HL-60/S4 (cell line): ENCODE data around the gene HEXD.
"Not testable (repeated sequence)": the region's sequence is repeated elsewhere in the genome, so short reads cannot be mapped to it uniquely, and the experiment has no call there.

Source experiments
- in situ Hi-C: fragments of 300-500 bp; cut with MboI; formaldehyde crosslinking; loops from 2 replicates; pipeline ENCODE4 v1.14.3; 2022; ENCODE audit warnings: low sequenced_read_pairs

Gene HEXD

GRCh38 chr17:82396601-82397435 is 21.3 kb upstream of the HEXD start:
- in situ Hi-C loops, result no loop called here

DNA sequence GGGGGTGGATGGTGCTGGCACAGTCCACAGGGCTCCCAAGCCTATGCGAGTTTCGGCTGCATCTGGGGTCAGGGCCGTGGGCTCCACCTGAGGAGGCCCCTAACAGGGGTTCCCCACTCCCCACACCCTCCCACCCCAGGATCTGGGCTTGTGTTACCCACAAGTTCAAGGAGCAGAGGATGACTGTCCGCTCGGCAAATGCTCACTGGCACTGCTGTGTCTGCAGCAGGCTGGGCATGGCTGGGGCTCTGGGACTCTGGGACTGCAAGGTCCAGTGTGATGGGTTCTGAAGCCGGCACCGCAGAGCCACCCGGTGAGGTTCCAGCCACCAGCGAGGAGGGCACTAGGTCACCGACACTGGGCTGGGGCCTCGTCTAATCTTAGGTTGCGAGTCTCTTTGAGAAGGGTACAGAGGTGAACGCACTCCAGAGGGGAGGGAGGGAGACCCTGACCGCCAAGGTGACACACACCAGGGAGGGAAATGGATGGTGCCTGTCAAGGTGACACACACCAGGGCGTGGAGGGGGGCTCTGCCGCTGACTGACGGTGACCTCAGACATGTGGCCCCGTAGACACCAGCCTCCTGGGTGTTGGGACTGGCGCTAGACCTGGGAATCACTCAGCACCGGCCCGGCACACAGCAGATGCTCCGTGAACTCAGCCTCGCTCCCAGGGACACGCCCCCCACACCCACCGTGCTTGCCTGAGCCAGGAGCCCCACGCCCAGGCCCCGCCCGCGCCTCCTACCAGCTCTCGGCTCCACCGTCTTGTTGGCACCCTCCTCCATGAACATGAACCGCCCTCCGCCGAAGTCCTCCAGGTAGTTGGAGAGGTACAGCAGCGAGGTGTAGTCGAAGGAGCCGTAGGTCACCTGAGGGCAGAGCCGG is 20.5 kb upstream of the HEXD start:
- in situ Hi-C loops, result no loop called here

GRCh38 chr17:82399041-82399441 is 19.1 kb upstream of the HEXD start:
- in situ Hi-C loops, result no loop called here

DNA sequence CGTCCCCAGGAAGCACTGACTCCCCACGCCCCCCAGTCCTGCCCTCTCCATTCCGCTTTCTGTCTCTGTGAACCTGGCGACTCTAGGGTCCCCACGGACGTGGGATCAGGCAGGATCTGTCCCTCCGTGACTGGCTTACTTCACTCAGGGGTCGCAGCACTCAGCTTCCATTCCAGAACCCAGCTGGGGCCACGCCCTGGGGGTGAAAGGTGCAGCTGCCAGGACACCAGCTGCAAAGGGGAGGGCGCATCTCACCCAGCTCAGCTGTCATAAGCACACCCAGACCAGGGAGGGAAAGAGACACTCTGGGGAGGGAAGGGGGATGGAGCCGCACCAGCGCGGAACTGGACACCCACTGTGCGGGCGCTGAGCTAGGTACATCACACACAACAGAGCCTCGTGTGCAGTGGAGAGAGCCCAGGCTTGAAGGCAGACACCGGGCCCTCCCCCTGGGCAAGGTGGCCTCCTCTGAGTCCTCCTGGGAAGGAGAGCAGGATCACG is 18.5 kb upstream of the HEXD start:
- in situ Hi-C loops, result no loop called here

- in situ Hi-C loops, result no loop called here
Measured at GRCh38 chr17:82400206-82400605, 17.9 kb upstream of the HEXD start.

DNA sequence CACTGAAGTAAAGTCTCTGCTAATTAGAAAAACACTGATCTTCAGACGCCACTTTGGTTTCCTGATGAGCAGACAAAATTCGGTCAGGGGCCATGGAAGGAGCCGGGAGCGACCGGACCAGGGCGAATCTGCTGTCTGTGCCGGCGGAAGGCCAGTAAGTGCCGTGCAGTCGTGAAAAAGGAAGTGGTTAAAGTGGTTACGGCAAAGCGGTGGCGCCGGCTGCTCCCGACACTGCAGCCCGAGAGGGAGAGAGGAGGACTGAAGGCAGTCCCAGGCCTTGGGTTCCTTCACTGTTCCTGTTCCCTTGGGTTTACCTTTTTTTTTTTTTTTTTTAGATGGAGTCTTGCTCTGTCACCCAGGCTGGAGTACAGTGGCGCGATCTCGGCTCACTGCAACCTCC is 17.3 kb upstream of the HEXD start:
- in situ Hi-C loops, result no loop called here

DNA sequence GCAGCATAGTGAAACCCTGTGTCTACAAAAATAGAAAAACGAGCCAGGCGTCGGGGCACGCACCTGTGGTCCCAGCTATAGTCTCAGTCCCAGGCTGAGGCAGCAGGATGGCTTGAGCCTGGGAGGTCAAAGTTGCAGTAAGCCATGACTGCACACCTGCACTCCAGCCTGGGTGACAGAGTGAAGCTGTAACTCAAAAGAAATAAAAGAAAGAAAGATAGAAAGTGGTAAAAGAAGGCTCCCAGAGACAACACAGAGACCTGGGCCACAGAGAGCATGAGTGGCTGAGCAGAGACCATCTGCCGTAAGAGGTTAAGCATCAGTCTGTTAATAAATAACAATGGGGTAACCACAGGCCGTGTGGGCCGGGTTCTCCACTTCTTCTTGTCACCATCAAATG is 15.3 kb upstream of the HEXD start:
- in situ Hi-C loops, result no loop called here

GRCh38 chr17:82403662-82404660 is 14.2 kb upstream of the HEXD start:
- in situ Hi-C loops, result no loop called here

DNA sequence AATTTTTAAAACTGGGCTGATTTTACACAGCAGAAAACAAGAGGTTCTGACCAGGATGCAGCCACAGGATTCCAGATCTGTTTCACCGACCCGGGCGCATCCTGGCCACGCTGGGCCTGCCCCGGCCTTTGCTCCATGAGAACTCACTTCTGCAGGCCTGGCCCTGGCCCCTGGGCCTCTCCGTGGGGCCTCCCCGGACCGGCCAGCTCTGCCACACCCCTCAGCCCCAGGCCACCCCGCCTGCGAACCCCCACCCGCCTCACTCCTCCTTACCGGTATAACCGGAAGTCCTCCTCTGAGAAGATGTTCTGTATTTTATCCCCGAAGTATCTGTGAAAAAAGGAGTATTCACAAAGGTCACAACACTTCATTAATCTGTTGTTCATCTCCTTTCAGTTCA is 13.1 kb upstream of the HEXD start:
- in situ Hi-C loops, result no loop called here

DNA sequence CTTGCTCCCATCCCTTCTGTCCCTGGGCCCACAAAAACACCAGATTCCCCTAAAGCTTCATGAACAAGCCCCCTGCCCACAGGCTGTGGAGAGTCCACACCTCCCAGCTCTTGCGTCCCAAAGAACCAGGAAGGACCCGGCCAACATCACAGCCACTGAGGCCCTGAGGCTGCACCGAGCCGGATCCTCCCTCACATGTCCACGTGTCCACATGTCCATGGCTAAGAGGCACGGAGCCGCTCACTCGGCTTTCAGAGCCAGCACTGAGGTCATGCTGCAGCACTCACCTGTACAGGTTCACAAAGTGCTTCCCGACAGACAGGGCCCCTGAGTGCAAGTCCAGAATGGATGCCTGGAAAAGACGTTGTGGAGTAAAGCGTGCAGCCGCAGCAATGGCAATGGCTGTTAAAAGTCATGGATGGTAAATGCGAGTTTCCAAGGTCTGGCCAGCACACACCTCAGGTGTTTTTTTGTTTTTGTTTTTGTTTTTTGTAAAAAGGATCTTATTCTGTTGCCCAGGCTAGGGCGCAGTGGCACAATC is 11.9 kb upstream of the HEXD start:
- in situ Hi-C loops, result no loop called here

DNA sequence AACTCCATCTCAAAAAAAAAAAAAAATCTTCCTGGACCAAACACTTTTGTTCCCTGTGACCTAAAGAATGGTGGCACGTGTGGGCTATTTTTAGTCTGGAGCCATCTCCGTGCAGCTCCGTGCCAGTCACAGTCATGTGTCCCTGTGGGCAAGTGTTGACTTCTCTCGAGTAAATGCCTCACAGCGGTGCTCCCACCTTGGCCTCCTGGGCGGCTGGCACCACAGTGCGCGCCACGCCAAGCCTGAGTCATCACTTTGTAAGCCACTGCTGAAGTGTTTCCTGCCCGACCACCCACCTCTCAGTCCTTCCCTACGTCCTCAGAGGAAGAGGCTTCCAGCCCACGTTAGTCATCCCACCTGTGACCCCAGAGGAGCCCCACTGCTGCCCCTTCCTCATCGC is 10.9 kb upstream of the HEXD start:
- in situ Hi-C loops, result no loop called here

DNA sequence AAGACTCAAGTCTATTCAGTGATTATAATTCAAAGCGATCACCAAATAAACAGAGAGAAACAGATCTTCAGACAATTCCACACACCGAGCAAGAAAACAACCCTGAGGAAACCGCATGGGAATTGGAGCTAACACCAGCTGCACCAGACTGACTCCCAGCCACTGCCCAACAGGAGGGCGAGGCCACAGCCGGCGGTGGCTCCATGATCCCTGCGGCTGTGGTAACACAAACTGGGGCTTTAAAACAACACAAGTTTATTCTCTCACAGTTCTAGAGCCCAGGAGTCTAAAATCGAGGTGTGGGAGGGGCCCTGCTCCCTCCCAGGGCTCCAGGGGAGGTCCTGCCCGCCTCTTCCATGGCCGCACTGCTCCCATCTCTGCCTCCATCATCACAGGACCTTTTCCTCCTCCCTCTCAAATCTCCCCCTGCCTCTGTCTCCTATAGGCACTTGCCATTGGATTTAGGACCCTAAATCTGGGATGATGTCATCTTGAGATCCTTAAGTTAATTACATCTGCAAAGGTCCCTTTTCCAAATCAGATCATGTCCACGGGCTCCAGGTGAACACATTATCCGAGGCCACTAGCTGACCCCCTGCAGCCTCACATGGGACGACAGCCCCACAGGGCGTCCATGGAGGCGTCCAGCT is 9.7 kb upstream of the HEXD start:
- in situ Hi-C loops, result no loop called here

DNA sequence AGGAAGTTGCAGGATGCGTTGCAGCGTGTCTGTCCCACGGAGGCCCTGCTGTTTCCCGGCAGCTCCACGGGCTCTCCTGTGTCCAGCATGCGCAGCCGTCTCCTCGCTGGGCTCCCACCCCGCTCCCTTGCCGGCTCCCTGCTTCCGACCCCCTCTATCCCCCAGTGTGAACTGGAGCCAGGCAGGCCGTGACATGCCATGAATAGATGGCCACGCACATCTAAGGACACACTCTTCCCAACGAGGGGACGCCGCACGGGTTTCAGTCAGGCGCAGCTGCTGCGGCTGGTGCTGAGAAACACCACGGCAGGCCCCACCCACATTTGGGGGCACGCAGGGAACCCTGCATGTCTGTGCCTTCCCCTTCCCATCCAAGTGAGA is 9.2 kb upstream of the HEXD start:
- in situ Hi-C loops, result no loop called here

- in situ Hi-C loops, result no loop called here
Measured at GRCh38 chr17:82410014-82410716, 8.0 kb upstream of the HEXD start.

DNA sequence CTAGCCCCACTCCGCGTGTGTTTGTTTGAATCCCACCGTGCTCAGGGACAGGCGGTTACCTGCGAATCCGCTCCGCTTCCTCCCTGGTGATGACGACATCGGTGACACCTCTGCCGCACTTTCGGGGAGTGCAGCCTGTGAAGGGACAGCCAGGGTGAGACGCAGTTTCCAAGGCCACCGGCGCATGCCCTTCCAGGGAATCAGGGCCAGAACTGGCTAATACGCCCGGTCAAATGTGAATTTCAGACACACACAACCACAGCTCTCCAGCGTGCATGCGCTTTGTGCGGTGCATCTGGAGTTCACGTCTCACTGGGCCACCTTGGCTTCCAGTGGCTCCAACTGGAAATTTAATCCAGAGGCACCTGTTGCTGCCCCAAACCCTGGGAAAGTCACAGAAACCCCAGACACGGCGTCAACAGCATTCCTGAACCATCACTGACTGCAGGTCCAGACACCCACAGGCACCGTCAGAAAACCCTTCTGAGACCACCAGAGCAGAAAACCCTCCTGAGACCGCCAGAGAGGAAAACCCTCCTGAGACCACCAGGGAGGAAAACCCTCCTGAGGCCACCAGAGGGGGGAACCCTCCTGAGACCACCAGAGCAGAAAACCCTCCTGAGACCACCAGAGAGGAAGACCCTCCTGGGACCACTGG is 6.6 kb upstream of the HEXD start:
- in situ Hi-C loops, result no loop called here

GRCh38 chr17:82412081-82412480 is 6.1 kb upstream of the HEXD start:
- in situ Hi-C loops, result not testable (repeated sequence)

DNA sequence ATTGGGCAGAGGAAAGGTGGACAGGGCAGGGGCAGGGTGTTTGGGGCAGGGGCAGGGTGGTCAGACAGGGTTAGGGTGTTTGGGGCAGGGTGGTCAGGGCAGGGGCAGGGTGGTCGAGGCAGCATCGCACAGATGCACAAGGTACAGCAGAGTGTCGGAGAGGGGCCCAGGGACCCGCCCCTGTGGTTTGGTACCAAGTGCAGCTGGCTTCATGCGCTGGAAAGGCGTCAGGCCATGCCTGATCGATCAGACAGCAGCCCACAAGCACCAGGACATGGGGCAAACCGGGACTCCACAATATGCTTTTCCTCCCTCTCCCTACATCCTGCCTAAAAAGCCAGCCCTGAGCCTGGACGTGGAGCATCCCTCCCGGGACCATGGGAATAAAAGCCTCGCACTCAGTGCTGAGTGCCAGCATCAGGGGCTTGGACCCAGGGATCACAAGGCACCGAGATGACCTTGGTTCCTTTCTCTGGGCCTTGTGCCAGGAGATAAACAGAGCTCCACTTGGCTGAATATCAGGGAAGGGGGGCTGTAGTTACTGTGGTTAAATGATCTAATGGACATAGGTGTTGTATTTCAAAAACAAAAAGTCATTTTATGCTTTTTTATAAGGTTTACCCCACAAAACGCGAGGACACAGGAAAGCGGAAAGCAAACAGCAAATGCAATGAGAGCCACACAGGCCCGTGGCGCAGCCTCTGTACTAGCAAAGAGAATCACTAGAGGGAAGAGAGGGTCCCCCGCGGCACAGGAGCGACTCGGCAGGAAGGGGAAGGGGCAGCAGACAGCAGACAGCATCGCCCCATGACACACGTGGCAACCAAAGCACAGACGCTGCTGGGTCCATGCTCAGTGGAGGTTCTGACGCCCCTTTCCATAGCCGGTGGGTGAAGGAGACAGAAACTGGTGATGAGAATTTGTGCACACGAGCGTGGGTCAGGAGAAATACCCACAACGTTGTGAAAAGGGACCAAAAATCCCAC is 5.3 kb upstream of the HEXD start:
- in situ Hi-C loops, result no loop called here
